Stimulated activated naive CD4-positive, alpha-beta T cell (primary cell): ENCODE data around the gene DLG2.

Experiments used
- DNase-seq, 6 experiments: peaks; one replicate each; lab custom pipeline; 2025; lab: John Stamatoyannopoulos, UW

DLG2 gene

GRCh38 chr11:84563356-84563755, 1063.8 kb downstream of the DLG2 start:
- no peak for DNase-seq

- no peak for DNase-seq
Observed at GRCh38 chr11:84560206-84560605, 1066.9 kb downstream of the DLG2 start.

- peak in 1 of 6 experiments; percentile 0 for DNase-seq
Observed at GRCh38 chr11:84558085-84558905, 1068.8 kb downstream of the DLG2 start.

- DNase-seq = no peak
Observed at GRCh38 chr11:84552791-84553190, 1074.4 kb downstream of the DLG2 start.

- DNase-seq = no peak
Observed at GRCh38 chr11:84549217-84549616, 1077.9 kb downstream of the DLG2 start.

GRCh38 chr11:84544566-84544965, 1082.6 kb downstream of the DLG2 start:
- no peak for DNase-seq

- DNase-seq = no peak
Observed at GRCh38 chr11:84543367-84544159, 1083.6 kb downstream of the DLG2 start.

GRCh38 chr11:84541731-84542340, 1085.3 kb downstream of the DLG2 start:
- no peak for DNase-seq

- DNase-seq = no peak
Observed at GRCh38 chr11:84536456-84536855, 1090.7 kb downstream of the DLG2 start.

- DNase-seq = no peak
Observed at GRCh38 chr11:84532364-84532763, 1094.8 kb downstream of the DLG2 start.

- DNase-seq = no peak
Observed at GRCh38 chr11:84526250-84526649, 1100.9 kb downstream of the DLG2 start.

- no peak for DNase-seq
Observed at GRCh38 chr11:84524422-84525051, 1102.6 kb downstream of the DLG2 start.

GRCh38 chr11:84522331-84522730, 1104.8 kb downstream of the DLG2 start:
- no peak for DNase-seq

GRCh38 chr11:84518631-84519183, 1108.4 kb downstream of the DLG2 start:
- no peak for DNase-seq

- no peak for DNase-seq
Observed at GRCh38 chr11:84514436-84514835, 1112.7 kb downstream of the DLG2 start.

GRCh38 chr11:84503503-84503902, 1123.6 kb downstream of the DLG2 start:
- DNase-seq = no peak

GRCh38 chr11:84501750-84502149, 1125.4 kb downstream of the DLG2 start:
- DNase-seq = no peak

- DNase-seq = no peak
Observed at GRCh38 chr11:84497981-84498411, 1129.1 kb downstream of the DLG2 start.

GRCh38 chr11:84497181-84497580, 1130.0 kb downstream of the DLG2 start:
- DNase-seq = no peak

GRCh38 chr11:84496122-84496521, 1131.0 kb downstream of the DLG2 start:
- DNase-seq = no peak

GRCh38 chr11:84480131-84480530, 1147.0 kb downstream of the DLG2 start:
- DNase-seq = no peak

GRCh38 chr11:84476581-84476980, 1150.6 kb downstream of the DLG2 start:
- DNase-seq = no peak
